Naive thymus-derived CD4-positive, alpha-beta T cell (primary cell): Measurements from ENCODE around the gene KRTAP12-4. TPM values are rescaled to one million over a fixed set of nuclear protein-coding genes. Genes with fewer than 3 reads are reported as not detected.

ENCODE experiments used
- ATAC-seq: fragments of 150-1000 bp; cut with Tn5 transposase; 2 replicates; pipeline ENCODE4 v1.10.0; 2021; ENCODE audit warnings: mild to moderate bottlenecking, moderate library complexity
- CTCF ChIA-PET: fragments of 350-600 bp; sonication (Branson Sonifier 250); formaldehyde crosslinking; loops from one replicate; lab custom pipeline; 2021; ENCODE audit warnings: antibody characterized with exemption; lab: Charles Lee
- POLR2A ChIA-PET: fragments of 350-600 bp; sonication (Branson Sonifier 250); formaldehyde crosslinking; loops from one replicate; lab custom pipeline; 2021; ENCODE audit warnings: antibody characterized with exemption, inconsistent platforms; lab: Charles Lee
- DNase-seq, 9 donors: peaks; one replicate each; pipeline versions ENCODE4 v3.0.0 to v3.0.0-alpha.2; 2020 to 2022; ENCODE audit warnings: mixed read lengths in 1 of 9
- H3K27ac ChIP-seq: one replicate; pipeline ENCODE4 v1.7.0; 2013; ENCODE audit warnings: mild to moderate bottlenecking, low read depth, low read length, moderate library complexity
- H3K27me3 ChIP-seq, 2 donors: one replicate each; pipeline ENCODE4 v1.7.0; 2013; ENCODE audit warnings: low read length in 2 of 2, mild to moderate bottlenecking in 2 of 2, moderate library complexity in 2 of 2; ENCODE audit not compliant: control insufficient read depth in 2 of 2, insufficient read depth in 2 of 2
- H3K36me3 ChIP-seq, 3 experiments: 1 replicate in 2 of 3; 2 replicates in 1 of 3; pipeline ENCODE4 v1.7.0; 2013; ENCODE audit warnings: low read length in 3 of 3, mild to moderate bottlenecking in 3 of 3, moderate library complexity in 1 of 3; ENCODE audit not compliant: insufficient read depth in 3 of 3, control insufficient read depth in 2 of 3
- H3K4me1 ChIP-seq, 2 donors: one replicate each; pipeline ENCODE4 v1.7.0; 2013; ENCODE audit warnings: low read length in 2 of 2, mild to moderate bottlenecking in 2 of 2, moderate library complexity in 1 of 2; ENCODE audit not compliant: control insufficient read depth in 2 of 2, insufficient read depth in 2 of 2
- H3K4me3 ChIP-seq: 2 replicates; pipeline ENCODE4 v1.7.0; 2013; ENCODE audit warnings: mild to moderate bottlenecking, low read length
- H3K9me3 ChIP-seq, 3 experiments: 1 replicate in 2 of 3; 2 replicates in 1 of 3; pipeline ENCODE4 v1.7.0; 2013; ENCODE audit warnings: low read length in 3 of 3; ENCODE audit not compliant: control insufficient read depth in 2 of 3
- H3K27ac Mint-ChIP-seq, 9 donors: one replicate each; pipeline ENCODE4 v1.8.0; 2020 to 2022; ENCODE audit warnings: mixed read lengths in 9 of 9, mild to moderate bottlenecking in 8 of 9, moderate library complexity in 5 of 9, inconsistent platforms in 2 of 9
- H3K27me3 Mint-ChIP-seq, 5 donors: one replicate each; pipeline ENCODE4 v1.8.0; 2021 to 2022; ENCODE audit warnings: mixed read lengths in 5 of 5, mild to moderate bottlenecking in 1 of 5
- H3K36me3 Mint-ChIP-seq, 5 donors: one replicate each; pipeline ENCODE4 v1.8.0; 2020 to 2022; ENCODE audit warnings: mixed read lengths in 5 of 5, mild to moderate bottlenecking in 3 of 5, inconsistent platforms in 1 of 5
- H3K4me1 Mint-ChIP-seq, 7 donors: one replicate each; pipeline ENCODE4 v1.8.0; 2020 to 2022; ENCODE audit warnings: mixed read lengths in 7 of 7, mild to moderate bottlenecking in 3 of 7, inconsistent platforms in 1 of 7
- H3K4me3 Mint-ChIP-seq, 10 donors: one replicate each; pipeline ENCODE4 v1.8.0; 2020 to 2022; ENCODE audit warnings: mild to moderate bottlenecking in 10 of 10, mixed read lengths in 10 of 10, moderate library complexity in 6 of 10, inconsistent platforms in 2 of 10
- H3K9me3 Mint-ChIP-seq, 11 donors: one replicate each; pipeline ENCODE4 v1.8.0; 2020 to 2022; ENCODE audit warnings: mixed read lengths in 11 of 11, mild to moderate bottlenecking in 4 of 11, inconsistent platforms in 1 of 11, moderate library complexity in 1 of 11
- intact Hi-C, 2 donors: fragments of 100-400 bp; cut with micrococcal nuclease; formaldehyde crosslinking; loops; one replicate each; pipeline ENCODE4 v1.15.1; 2023
- polyA plus RNA-seq, 2 donors: library from polyadenylated mRNA; unstranded; fragments of 300-500 nt; fragmentation: Illumina TruSeq; gene quantifications; one replicate each; pipeline ENCODE4 v1.2.3, GENCODE V29; 2021
- total RNA-seq, 6 experiments: library from RNA in 5 of 6; stranded (reverse) in 5 of 6; gene quantifications; 1 replicate in 5 of 6; 2 replicates in 1 of 6; pipeline ENCODE4 v1.2.3 and lab custom pipeline; 2021 to 2026

The KRTAP12-4 gene
- total and polyA plus RNA-seq, 7 experiments from 2014 or later: not detected

GRCh38 chr21:44617071-44617501 is 37.4 kb downstream of the KRTAP12-4 start:
- H3K27me3 ChIP-seq: no peaks in the 10 kb centered on the region
- Mint-ChIP-seq H3K27ac (peak overlapping the region in 7 of 9 donors; percentile 5 to 96 (median 93)), H3K4me3 (peak overlapping the region in 4 of 10 donors; percentile 14 to 86 (median 49)), H3K4me1 (peaks cover 20 to 71% (median 60%) of the 10 kb centered on the region in 7 donors), H3K27me3 (no peaks in the 10 kb centered on the region), H3K9me3 (peaks cover 11 to 36% (median 21%) of the 10 kb centered on the region in 11 donors), H3K36me3 (peaks cover 12 to 33% (median 21%) of the 10 kb centered on the region in 5 donors)
- no peak for DNase-seq
- intact Hi-C loops: loop anchor here in 1 of 2 donors (5.0 kb wide), 2 partner anchors 35 to 95 kb away; partner anchors contain the start of genes KRTAP10-5 and TSPEAR
- no peaks in the 10 kb centered on the region for H3K36me3 ChIP-seq
- ChIA-PET POLR2A (interaction anchor here (1.2 to 2.1 kb wide), 3 partner anchors 10 to 13 kb away, joined by 4 to 5 read pairs (median 4); partner anchors contain the start of gene KRTAP10-9), CTCF (interaction anchor here (1.0 to 2.5 kb wide), 2 partner anchors 41 to 99 kb away, joined by 4 to 9 read pairs; partner anchors contain the start of gene KRTAP12-3)
- no peak overlapping the region for H3K27ac ChIP-seq
- no peak for ATAC-seq
- H3K4me1 ChIP-seq: peaks cover 37 to 45% of the 10 kb centered on the region in 2 donors
- no peak overlapping the region for H3K4me3 ChIP-seq
- peaks cover 0 to 5% (median 0%) of the 10 kb centered on the region in 3 experiments for H3K9me3 ChIP-seq

- peak overlapping the region in 7 of 10 donors; percentile 19 to 69 (median 29) for H3K4me3 Mint-ChIP-seq
- Histone ChIP-seq H3K4me3 (no peak overlapping the region), H3K9me3 (peaks cover 0 to 5% (median 3%) of the 10 kb centered on the region in 3 experiments), H3K4me1 (peaks cover 37 to 45% of the 10 kb centered on the region in 2 donors), H3K27me3 (no peaks in the 10 kb centered on the region), H3K36me3 (no peaks in the 10 kb centered on the region), H3K27ac (no peak overlapping the region)
- intact Hi-C loops: loop anchor here in 1 of 2 donors (5.0 kb wide), 2 partner anchors 34 to 96 kb away; partner anchors contain the start of genes KRTAP10-5 and TSPEAR
- H3K36me3 Mint-ChIP-seq: peaks cover 12 to 30% (median 21%) of the 10 kb centered on the region in 5 donors
- CTCF ChIA-PET: interaction anchor here (0.5 to 0.6 kb wide), 2 partner anchors 106 to 126 kb away, joined by 3 read pairs; no protein-coding TSS in a partner anchor
- peak overlapping the region in 7 of 9 donors; percentile 52 to 96 (median 73) for H3K27ac Mint-ChIP-seq
- DNase-seq: no peak
- peaks cover 20 to 71% (median 60%) of the 10 kb centered on the region in 7 donors for H3K4me1 Mint-ChIP-seq
- H3K9me3 Mint-ChIP-seq: peaks cover 9 to 31% (median 21%) of the 10 kb centered on the region in 11 donors
- no peak for ATAC-seq
- H3K27me3 Mint-ChIP-seq: no peaks in the 10 kb centered on the region
- POLR2A ChIA-PET: interaction anchor here (1.2 to 2.1 kb wide), 2 partner anchors 11 to 14 kb away, joined by 4 read pairs; no protein-coding TSS in a partner anchor
These were observed 37.9 kb downstream of the KRTAP12-4 start for GRCh38 chr21:44616591-44616926.

GRCh38 chr21:44615911-44616590 is 38.4 kb downstream of the KRTAP12-4 start:
- H3K36me3 ChIP-seq: no peaks in the 10 kb centered on the region
- peaks cover 20 to 71% (median 60%) of the 10 kb centered on the region in 7 donors for H3K4me1 Mint-ChIP-seq
- H3K27me3 Mint-ChIP-seq: no peaks in the 10 kb centered on the region
- H3K4me3 ChIP-seq: no peak overlapping the region
- POLR2A ChIA-PET: interaction anchor here (1.2 kb wide), 1 partner anchor 11 kb away, joined by 4 read pairs; no protein-coding TSS in a partner anchor
- no peaks in the 10 kb centered on the region for H3K27me3 ChIP-seq
- H3K27ac ChIP-seq: no peak overlapping the region
- peak overlapping the region in 8 of 10 donors; percentile 19 to 69 (median 29) for H3K4me3 Mint-ChIP-seq
- intact Hi-C loops: loop anchor here in 1 of 2 donors (5.0 kb wide), 2 partner anchors 34 to 96 kb away; partner anchors contain the start of genes KRTAP10-5 and TSPEAR
- peaks cover 9 to 31% (median 25%) of the 10 kb centered on the region in 11 donors for H3K9me3 Mint-ChIP-seq
- ATAC-seq (no peak), DNase-seq (no peak)
- H3K4me1 ChIP-seq: peaks cover 37 to 45% of the 10 kb centered on the region in 2 donors
- peaks cover 12 to 33% (median 21%) of the 10 kb centered on the region in 5 donors for H3K36me3 Mint-ChIP-seq
- H3K27ac Mint-ChIP-seq: peak overlapping the region in 8 of 9 donors; percentile 52 to 96 (median 72)
- H3K9me3 ChIP-seq: peaks cover 0 to 6% (median 5%) of the 10 kb centered on the region in 3 experiments
- CTCF ChIA-PET: interaction anchor here (0.5 to 0.8 kb wide), 3 partner anchors 10 to 126 kb away, joined by 3 read pairs; no protein-coding TSS in a partner anchor

GRCh38 chr21:44615466-44615865 is 39.0 kb downstream of the KRTAP12-4 start:
- no peak overlapping the region for H3K4me3 ChIP-seq
- intact Hi-C loops: loop anchor here in 1 of 2 donors (5.0 kb wide), 2 partner anchors 33 to 97 kb away; partner anchors contain the start of genes KRTAP10-5 and TSPEAR
- no peak for ATAC-seq
- H3K4me1 ChIP-seq: peaks cover 37 to 45% of the 10 kb centered on the region in 2 donors
- peaks cover 7 to 31% (median 16%) of the 10 kb centered on the region in 5 donors for H3K36me3 Mint-ChIP-seq
- H3K27me3 Mint-ChIP-seq: no peaks in the 10 kb centered on the region
- no peaks in the 10 kb centered on the region for H3K36me3 ChIP-seq
- peaks cover 0 to 7% (median 5%) of the 10 kb centered on the region in 3 experiments for H3K9me3 ChIP-seq
- CTCF ChIA-PET: interaction anchor here (0.6 to 0.8 kb wide), 3 partner anchors 11 to 178 kb away, joined by 3 read pairs; no protein-coding TSS in a partner anchor
- POLR2A ChIA-PET: interaction anchor here (1.1 kb wide), 1 partner anchor 98 kb away, joined by 5 read pairs; no protein-coding TSS in a partner anchor
- peak overlapping the region in 3 of 10 donors; percentile 27 to 69 (median 35) for H3K4me3 Mint-ChIP-seq
- no peaks in the 10 kb centered on the region for H3K27me3 ChIP-seq
- peaks cover 20 to 66% (median 55%) of the 10 kb centered on the region in 7 donors for H3K4me1 Mint-ChIP-seq
- H3K27ac ChIP-seq: no peak overlapping the region
- peaks cover 5 to 31% (median 23%) of the 10 kb centered on the region in 11 donors for H3K9me3 Mint-ChIP-seq
- peak overlapping the region in 4 of 9 donors; percentile 54 to 93 (median 72) for H3K27ac Mint-ChIP-seq
- DNase-seq: no peak

DNA sequence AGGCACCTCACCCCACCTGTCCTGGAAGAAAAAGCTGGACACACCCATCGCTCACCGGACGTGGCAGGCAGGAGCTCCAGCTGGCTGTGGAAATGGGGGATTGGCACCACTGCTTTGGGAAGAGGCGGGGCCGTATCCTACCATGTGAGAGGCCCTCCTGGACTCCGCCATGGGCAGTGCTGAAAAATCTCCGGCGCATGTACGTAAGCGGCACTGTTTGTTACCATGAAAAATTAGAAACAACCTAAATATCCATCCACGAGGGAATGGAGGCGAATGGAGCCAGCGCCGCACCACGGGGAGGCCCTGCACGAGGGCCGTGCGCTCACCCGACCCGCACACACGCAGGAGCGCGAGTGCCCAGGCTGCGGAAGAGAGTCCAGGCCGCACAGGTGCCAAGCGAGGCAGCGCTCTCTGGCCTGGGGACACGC is 39.5 kb downstream of the KRTAP12-4 start:
- peaks cover 20 to 62% (median 50%) of the 10 kb centered on the region in 7 donors for H3K4me1 Mint-ChIP-seq
- H3K9me3 ChIP-seq: peaks cover 0 to 11% (median 3%) of the 10 kb centered on the region in 3 experiments
- H3K27me3 ChIP-seq: no peaks in the 10 kb centered on the region
- no peaks in the 10 kb centered on the region for H3K27me3 Mint-ChIP-seq
- no peak for ATAC-seq
- POLR2A ChIA-PET: interaction anchor here (1.1 kb wide), 1 partner anchor 97 kb away, joined by 5 read pairs; no protein-coding TSS in a partner anchor
- CTCF ChIA-PET: interaction anchor here (0.6 to 0.8 kb wide), 3 partner anchors 11 to 178 kb away, joined by 3 read pairs; no protein-coding TSS in a partner anchor
- intact Hi-C loops: loop anchor here in 1 of 2 donors (5.0 kb wide), 2 partner anchors 33 to 97 kb away; partner anchors contain the start of genes KRTAP10-5 and TSPEAR
- H3K4me3 ChIP-seq: no peak overlapping the region
- peak overlapping the region in 2 of 10 donors; percentile 16 to 27 for H3K4me3 Mint-ChIP-seq
- no peak for DNase-seq
- H3K9me3 Mint-ChIP-seq: peaks cover 5 to 31% (median 21%) of the 10 kb centered on the region in 11 donors
- H3K4me1 ChIP-seq: peaks cover 36 to 44% of the 10 kb centered on the region in 2 donors
- H3K27ac ChIP-seq: no peak overlapping the region
- H3K36me3 ChIP-seq: no peaks in the 10 kb centered on the region
- peak overlapping the region in 2 of 9 donors; percentile 48 to 54 for H3K27ac Mint-ChIP-seq
- peaks cover 4 to 28% (median 12%) of the 10 kb centered on the region in 5 donors for H3K36me3 Mint-ChIP-seq
